Mesenchymal stem cell (in vitro differentiated cells and primary cell): ENCODE measurements around the gene COQ8B.

Experiments
- DNase-seq: peaks from one replicate; pipeline ENCODE4 v3.0.0-alpha.2; 2013
- H2AFZ ChIP-seq: one replicate; pipeline ENCODE4 v1.6.1; 2013; ENCODE audit warnings: low read depth, mild to moderate bottlenecking, control low read depth, inconsistent platforms, low read length, moderate library complexity
- H2AK5ac ChIP-seq: 2 replicates; pipeline ENCODE4 v1.6.1; 2013; ENCODE audit warnings: low read length, moderate library complexity, mild to moderate bottlenecking, inconsistent platforms; ENCODE audit not compliant: severe bottlenecking
- H2BK120ac ChIP-seq: one replicate; pipeline ENCODE4 v1.6.1; 2013; ENCODE audit warnings: low read depth, mild to moderate bottlenecking, inconsistent platforms, low read length, moderate library complexity
- H2BK12ac ChIP-seq, 2 experiments: one replicate each; pipeline ENCODE4 v1.6.1; 2013; ENCODE audit warnings: inconsistent platforms in 2 of 2, low read length in 2 of 2, mild to moderate bottlenecking in 2 of 2, moderate library complexity in 2 of 2, control low read depth in 1 of 2
- H2BK15ac ChIP-seq: one replicate; pipeline ENCODE4 v1.6.1; 2013; ENCODE audit warnings: mild to moderate bottlenecking, low read depth, inconsistent platforms; ENCODE audit not compliant: poor library complexity, severe bottlenecking
- H2BK5ac ChIP-seq: 2 replicates; pipeline ENCODE4 v1.6.1; 2013; ENCODE audit warnings: low read depth, mild to moderate bottlenecking, low read length, control low read depth, inconsistent platforms; ENCODE audit not compliant: poor library complexity, severe bottlenecking
- H3K14ac ChIP-seq, 2 experiments: one replicate each; pipeline ENCODE4 v1.6.1; 2013; ENCODE audit warnings: inconsistent platforms in 2 of 2, low read length in 2 of 2, control low read depth in 1 of 2, mild to moderate bottlenecking in 1 of 2, moderate library complexity in 1 of 2
- H3K18ac ChIP-seq, 2 experiments: one replicate each; pipeline ENCODE4 v1.6.1; 2013; ENCODE audit warnings: inconsistent platforms in 2 of 2, low read length in 2 of 2, control low read depth in 1 of 2, low read depth in 1 of 2, mild to moderate bottlenecking in 1 of 2
- H3K23ac ChIP-seq, 2 experiments: one replicate each; pipeline ENCODE4 v1.6.1; 2013; ENCODE audit warnings: inconsistent platforms in 2 of 2, low read length in 2 of 2, mild to moderate bottlenecking in 2 of 2, moderate library complexity in 2 of 2, control low read depth in 1 of 2
- H3K27ac ChIP-seq: 2 replicates; pipeline ENCODE4 v1.5.1; 2013; ENCODE audit warnings: mild to moderate bottlenecking, moderate library complexity, low read length, control low read depth, inconsistent platforms; ENCODE audit not compliant: poor library complexity, severe bottlenecking
- H3K27me3 ChIP-seq, 2 experiments: 2 replicates each; pipeline versions ENCODE4 v1.6.1 to v1.7.0; 2013; ENCODE audit warnings: low read length in 2 of 2, mild to moderate bottlenecking in 2 of 2, moderate library complexity in 2 of 2, control low read depth in 1 of 2, inconsistent platforms in 1 of 2; ENCODE audit not compliant: control insufficient read depth in 1 of 2, insufficient read depth in 1 of 2
- H3K36me3 ChIP-seq, 2 experiments: 2 replicates each; pipeline versions ENCODE4 v1.6.1 to v1.7.0; 2013; ENCODE audit warnings: low read length in 2 of 2, control low read depth in 1 of 2, inconsistent platforms in 1 of 2, low read depth in 1 of 2, mild to moderate bottlenecking in 1 of 2; ENCODE audit not compliant: insufficient read depth in 2 of 2, control insufficient read depth in 1 of 2
- H3K4ac ChIP-seq, 2 experiments: one replicate each; pipeline ENCODE4 v1.6.1; 2013; ENCODE audit warnings: inconsistent platforms in 2 of 2, low read length in 2 of 2, mild to moderate bottlenecking in 2 of 2, moderate library complexity in 2 of 2, control low read depth in 1 of 2, low read depth in 1 of 2
- H3K4me1 ChIP-seq: 2 replicates; pipeline ENCODE4 v1.6.1; 2013; ENCODE audit warnings: low read depth, low read length, control low read depth; ENCODE audit not compliant: control insufficient read depth, insufficient read depth
- H3K4me2 ChIP-seq: 2 replicates; pipeline ENCODE4 v1.6.1; 2013; ENCODE audit warnings: low read length, mild to moderate bottlenecking, inconsistent platforms; ENCODE audit not compliant: poor library complexity, severe bottlenecking
- H3K4me3 ChIP-seq, 2 experiments: 2 replicates each; pipeline versions ENCODE4 v1.5.1 to v1.7.0; 2013; ENCODE audit warnings: low read length in 2 of 2, mild to moderate bottlenecking in 2 of 2, control low read depth in 1 of 2, low read depth in 1 of 2; ENCODE audit not compliant: insufficient read depth in 1 of 2
- H3K79me1 ChIP-seq: replicated peaks from 2 replicates; pipeline ENCODE4 v1.6.1; 2013; ENCODE audit warnings: mild to moderate bottlenecking, control low read depth, low read length, inconsistent platforms; ENCODE audit not compliant: poor library complexity, severe bottlenecking
- H3K9ac ChIP-seq: 2 replicates; pipeline ENCODE4 v1.7.0; 2013; ENCODE audit warnings: mild to moderate bottlenecking, low read length, moderate library complexity
- H3K9me3 ChIP-seq: 2 replicates; pipeline ENCODE4 v1.7.0; 2013; ENCODE audit warnings: mild to moderate bottlenecking, low read length; ENCODE audit not compliant: control insufficient read depth
- H4K8ac ChIP-seq: one replicate; pipeline ENCODE4 v1.6.1; 2013; ENCODE audit warnings: inconsistent platforms, mild to moderate bottlenecking, low read length, moderate library complexity
- H4K91ac ChIP-seq: one replicate; pipeline ENCODE4 v1.6.1; 2013; ENCODE audit warnings: mild to moderate bottlenecking, low read length, inconsistent platforms
- WGBS: methylation state at CpG from one replicate; pipeline ENCODE4 v1.1.7; 2013; ENCODE audit warnings: mixed read lengths; 5-methylcytosine and 5-hydroxymethylcytosine counted together

Gene COQ8B

GRCh38 chr19:40709817-40710216 lies 6.9 kb downstream of the COQ8B start:
- Histone ChIP-seq H3K4me3 (no peak overlapping the region), H3K9ac (no peak overlapping the region), H2BK120ac (no peak overlapping the region), H3K14ac (no peak overlapping the region), H3K9me3 (no peaks in the 10 kb centered on the region), H3K27me3 (no peaks in the 10 kb centered on the region), H4K8ac (no peak overlapping the region), H2BK12ac (no peak overlapping the region), H2BK5ac (no peak overlapping the region), H2AFZ (no peak overlapping the region), H2AK5ac (no peak overlapping the region), H3K4me1 (peaks cover 8% of the 10 kb centered on the region), H3K23ac (no peak overlapping the region), H3K18ac (no peak overlapping the region), H3K79me1 (peaks cover 24% of the 10 kb centered on the region), H4K91ac (no peak overlapping the region), H3K4me2 (no peak overlapping the region), H2BK15ac (no peak overlapping the region), H3K4ac (no peak overlapping the region), H3K27ac (no peak overlapping the region), H3K36me3 (peaks cover 36 to 52% of the 10 kb centered on the region in 2 experiments)
- no peak for DNase-seq
- WGBS = 93% methylated on average over 5 of the region's 5 CpGs

- Histone ChIP-seq H3K27ac (no peak overlapping the region), H2BK15ac (no peak overlapping the region), H2AFZ (no peak overlapping the region), H2BK12ac (no peak overlapping the region), H3K36me3 (peaks cover 50 to 71% of the 10 kb centered on the region in 2 experiments), H3K4me1 (peaks cover 1% of the 10 kb centered on the region), H3K9ac (no peak overlapping the region), H2AK5ac (no peak overlapping the region), H3K4me2 (no peak overlapping the region), H3K9me3 (no peaks in the 10 kb centered on the region), H3K14ac (no peak overlapping the region), H3K79me1 (peaks cover 19% of the 10 kb centered on the region), H3K27me3 (no peaks in the 10 kb centered on the region), H3K4me3 (no peak overlapping the region), H4K8ac (no peak overlapping the region), H3K18ac (no peak overlapping the region), H4K91ac (no peak overlapping the region), H2BK120ac (no peak overlapping the region), H2BK5ac (no peak overlapping the region), H3K23ac (no peak overlapping the region), H3K4ac (no peak overlapping the region)
- 98% methylated on average over 7 of the region's 7 CpGs for WGBS
- DNase-seq = no peak
Observed at GRCh38 chr19:40707615-40708014, 9.1 kb downstream of the COQ8B start.

DNA sequence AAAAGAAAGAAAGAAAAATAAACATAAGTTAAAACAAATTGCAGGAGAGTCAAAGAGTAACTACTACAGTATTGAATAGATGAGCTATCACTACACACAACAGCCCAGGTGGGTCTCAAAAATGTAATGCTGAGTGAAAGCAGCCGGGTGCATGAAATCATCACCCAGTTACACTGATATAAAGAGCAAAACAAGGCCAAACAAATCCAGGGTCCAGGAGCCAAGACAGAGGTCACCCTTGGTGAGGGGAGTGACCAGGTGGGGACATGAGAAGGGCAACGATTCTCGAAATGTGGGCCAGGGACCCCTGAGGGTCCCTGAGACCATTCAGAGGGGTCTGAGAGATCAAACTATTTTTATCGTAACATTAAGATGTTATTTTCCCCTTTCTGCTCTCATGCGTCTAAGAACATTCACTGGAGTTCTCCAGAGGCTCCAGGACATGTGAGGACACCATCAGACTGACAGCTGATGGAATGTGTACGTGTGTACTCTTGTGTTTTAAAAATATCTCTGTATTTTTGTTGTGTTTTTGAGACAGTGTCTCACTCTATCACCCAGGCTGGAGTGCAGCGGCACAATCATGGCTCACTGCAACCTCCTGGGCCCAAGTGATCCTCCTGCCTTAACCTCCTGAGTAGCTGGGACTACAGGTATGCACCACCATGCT lies 10.6 kb downstream of the COQ8B start:
- peaks cover 20% of the 10 kb centered on the region for H3K79me1 ChIP-seq
- no peak overlapping the region for H3K23ac ChIP-seq
- no peak overlapping the region for H4K8ac ChIP-seq
- H4K91ac ChIP-seq = no peak overlapping the region
- H2BK5ac ChIP-seq = no peak overlapping the region
- H3K9ac ChIP-seq = no peak overlapping the region
- no peaks in the 10 kb centered on the region for H3K27me3 ChIP-seq
- H3K4me2 ChIP-seq = no peak overlapping the region
- H2BK15ac ChIP-seq = no peak overlapping the region
- no peak overlapping the region for H3K4me3 ChIP-seq
- H3K36me3 ChIP-seq = peaks cover 61 to 75% of the 10 kb centered on the region in 2 experiments
- WGBS = 84% methylated on average over 5 of the region's 7 CpGs
- no peak overlapping the region for H2BK12ac ChIP-seq
- H3K4ac ChIP-seq = no peak overlapping the region
- H3K4me1 ChIP-seq = peaks cover 1% of the 10 kb centered on the region
- no peak overlapping the region for H3K14ac ChIP-seq
- H2AK5ac ChIP-seq = no peak overlapping the region
- H3K18ac ChIP-seq = no peak overlapping the region
- H2AFZ ChIP-seq = no peak overlapping the region
- no peak overlapping the region for H2BK120ac ChIP-seq
- no peaks in the 10 kb centered on the region for H3K9me3 ChIP-seq
- H3K27ac ChIP-seq = no peak overlapping the region
- no peak for DNase-seq

- Histone ChIP-seq H2BK15ac (no peak overlapping the region), H2AK5ac (no peak overlapping the region), H4K8ac (no peak overlapping the region), H3K14ac (no peak overlapping the region), H3K18ac (no peak overlapping the region), H4K91ac (no peak overlapping the region), H3K4me3 (no peak overlapping the region), H2BK5ac (no peak overlapping the region), H3K23ac (no peak overlapping the region), H3K9ac (no peak overlapping the region), H3K4me2 (no peak overlapping the region), H3K4ac (no peak overlapping the region), H2BK12ac (no peak overlapping the region), H3K36me3 (peaks cover 64 to 77% of the 10 kb centered on the region in 2 experiments), H3K9me3 (no peaks in the 10 kb centered on the region), H3K79me1 (peaks cover 18% of the 10 kb centered on the region), H3K4me1 (peaks cover 3% of the 10 kb centered on the region), H3K27ac (no peak overlapping the region), H2BK120ac (no peak overlapping the region), H3K27me3 (no peaks in the 10 kb centered on the region), H2AFZ (no peak overlapping the region)
- no peak for DNase-seq
- 97% methylated on average over 9 of the region's 9 CpGs for WGBS
Observed at GRCh38 chr19:40705362-40705651, 11.4 kb downstream of the COQ8B start.
